ENCODE measurements around the gene DHPS. TPM values are rescaled to one million over a fixed set of nuclear protein-coding genes. Genes with fewer than 3 reads are reported as not detected.
"Not testable (repeated sequence)": the region's sequence is repeated elsewhere in the genome, so short reads cannot be mapped to it uniquely, and the experiment has no call there.

Gene DHPS
- polyA plus RNA-seq, 3 donors from 2014 or later = 70.8 to 76.0 (median 74.4) TPM

DNA sequence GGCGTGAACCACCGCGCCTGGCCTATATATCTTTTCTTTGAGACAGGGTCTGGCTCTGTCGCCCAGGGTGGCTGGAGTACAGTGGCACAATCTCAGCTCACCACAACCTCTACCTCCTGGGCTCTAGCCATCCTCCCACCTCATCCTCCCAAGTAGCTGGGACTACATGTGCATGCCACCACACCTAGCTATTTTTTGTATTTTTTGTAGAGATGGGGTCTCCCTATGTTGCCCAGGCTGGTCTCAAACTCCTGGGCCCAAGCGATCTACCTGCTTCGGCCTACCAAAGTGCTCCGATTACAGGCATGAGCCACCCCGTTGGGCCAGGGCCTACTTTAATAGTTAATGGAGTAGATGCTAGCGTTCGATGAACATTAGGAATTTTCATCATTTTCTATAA is 38.6 kb upstream of the DHPS start:
- no peak for DNase-seq
- Mint-ChIP-seq H3K27ac (peak overlapping the region in 4 of 6 donors; percentile 40 to 84 (median 76)), H3K27me3 (ENCODE audit: low read depth in 3 of 3) (peaks cover 18 to 21% (median 19%) of the 10 kb centered on the region in 3 donors), H3K9me3 (no peaks in the 10 kb centered on the region), H3K4me3 (peak overlapping the region; percentile 63 to 92 (median 74)), H3K36me3 (peaks cover 0 to 4% (median 4%) of the 10 kb centered on the region in 3 donors), H3K4me1 (peaks cover 41 to 47% of the 10 kb centered on the region in 2 donors)

DNA sequence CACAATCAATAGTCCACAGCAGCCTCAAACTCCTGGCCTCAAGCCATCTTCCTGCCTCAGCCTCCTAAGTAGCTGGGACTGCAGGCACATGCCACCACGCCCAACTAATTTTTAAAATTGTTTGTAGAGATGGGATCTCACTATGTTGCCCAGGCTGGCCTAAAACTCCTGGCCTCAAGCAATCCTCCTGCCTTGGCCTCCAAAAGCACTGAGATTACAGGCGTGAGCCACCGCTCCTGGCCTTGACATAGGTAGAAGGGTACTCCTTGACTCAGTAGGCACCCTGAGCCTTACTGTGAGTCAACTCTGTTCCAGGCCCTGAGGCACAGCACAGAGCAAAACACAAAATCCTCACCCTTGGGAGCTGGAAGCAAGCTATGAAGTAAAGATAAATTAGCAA is 34.2 kb upstream of the DHPS start:
- Mint-ChIP-seq H3K36me3 (peaks cover 0 to 20% (median 3%) of the 10 kb centered on the region in 3 donors), H3K4me1 (peaks cover 13 to 15% of the 10 kb centered on the region in 2 donors), H3K4me3 (no peak overlapping the region), H3K27me3 (ENCODE audit: low read depth in 3 of 3) (peaks cover 2 to 4% (median 3%) of the 10 kb centered on the region in 3 donors), H3K27ac (no peak overlapping the region), H3K9me3 (no peaks in the 10 kb centered on the region)
- no peak for DNase-seq

DNA sequence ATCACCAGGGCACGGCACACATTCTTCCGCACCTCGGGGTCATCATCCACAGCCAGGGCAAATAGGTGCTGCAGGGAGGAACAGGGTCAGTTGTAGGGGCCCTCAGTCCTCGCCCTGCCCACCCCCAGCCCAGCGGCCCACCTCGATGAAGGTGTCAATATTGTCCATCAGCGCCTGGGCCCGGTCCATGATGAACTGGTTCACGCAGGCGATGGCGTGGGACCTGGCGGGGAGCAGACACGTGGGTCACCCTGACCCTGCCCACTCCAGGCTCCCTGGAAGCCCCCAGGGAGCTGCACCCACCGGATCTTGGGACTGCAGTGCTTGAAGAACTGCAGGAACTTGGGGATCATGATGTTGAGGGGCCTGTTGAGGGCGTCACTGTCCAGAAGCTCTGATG is 33.4 kb upstream of the DHPS start:
- H3K4me1 Mint-ChIP-seq = peaks cover 8% of the 10 kb centered on the region in 2 donors
- peaks cover 0 to 25% (median 8%) of the 10 kb centered on the region in 3 donors for H3K36me3 Mint-ChIP-seq
- no peaks in the 10 kb centered on the region for H3K9me3 Mint-ChIP-seq
- peaks cover 0 to 2% (median 2%) of the 10 kb centered on the region in 3 donors for H3K27me3 Mint-ChIP-seq (ENCODE audit: low read depth in 3 of 3)
- DNase-seq = no peak
- H3K4me3 Mint-ChIP-seq = no peak overlapping the region
- H3K27ac Mint-ChIP-seq = no peak overlapping the region

DNA sequence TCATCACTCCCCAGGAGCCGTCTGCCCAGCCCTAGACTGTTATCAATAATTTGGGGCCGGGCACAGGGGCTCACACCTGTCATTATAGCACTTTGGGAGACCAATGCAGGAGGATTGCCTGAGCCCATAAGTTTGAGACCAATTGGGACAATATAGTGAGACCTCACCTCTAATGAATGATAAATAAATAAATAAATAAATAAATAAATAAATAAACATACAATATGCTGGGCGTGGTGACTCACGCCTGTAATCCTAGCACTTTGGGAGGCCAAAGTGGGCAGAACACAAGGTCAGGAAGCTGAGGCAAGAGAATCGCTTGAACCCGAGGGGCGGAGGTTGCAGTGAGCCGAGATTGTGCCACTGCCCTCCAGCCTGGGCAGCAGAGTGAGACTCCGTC is 31.6 kb upstream of the DHPS start:
- not testable (repeated sequence) for DNase-seq; H3K27ac Mint-ChIP-seq; H3K4me3 Mint-ChIP-seq; H3K9me3 Mint-ChIP-seq; H3K27me3 Mint-ChIP-seq (ENCODE audit: low read depth in 3 of 3); H3K4me1 Mint-ChIP-seq
- peaks cover 0 to 28% (median 8%) of the 10 kb centered on the region in 3 donors for H3K36me3 Mint-ChIP-seq

DNA sequence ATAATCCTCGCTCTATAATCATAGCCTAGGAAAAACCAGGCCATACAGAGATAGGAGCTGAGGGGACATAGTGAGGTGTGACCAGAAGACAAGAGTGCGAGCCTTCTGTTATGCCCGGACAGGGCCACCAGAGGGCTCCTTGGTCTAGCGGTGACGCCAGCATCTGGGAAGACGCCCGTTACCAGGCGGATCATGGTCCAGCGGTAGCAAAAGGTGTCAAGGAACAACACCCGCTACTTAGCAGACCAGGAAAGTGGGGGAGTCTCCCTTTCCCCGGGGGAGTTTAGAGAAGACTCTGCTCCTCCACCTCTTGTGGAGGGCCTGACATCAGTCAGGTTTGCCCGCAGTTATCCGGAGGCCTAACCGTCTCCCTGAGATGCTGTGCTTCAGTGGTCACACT is 30.4 kb upstream of the DHPS start:
- H3K4me1 Mint-ChIP-seq; H3K27ac Mint-ChIP-seq; H3K27me3 Mint-ChIP-seq (ENCODE audit: low read depth in 3 of 3); H3K4me3 Mint-ChIP-seq; H3K9me3 Mint-ChIP-seq: not testable (repeated sequence)
- H3K36me3 Mint-ChIP-seq = peaks cover 0 to 28% (median 8%) of the 10 kb centered on the region in 3 donors
- DNase-seq = peak in 1 of 3 donors; percentile 43

DNA sequence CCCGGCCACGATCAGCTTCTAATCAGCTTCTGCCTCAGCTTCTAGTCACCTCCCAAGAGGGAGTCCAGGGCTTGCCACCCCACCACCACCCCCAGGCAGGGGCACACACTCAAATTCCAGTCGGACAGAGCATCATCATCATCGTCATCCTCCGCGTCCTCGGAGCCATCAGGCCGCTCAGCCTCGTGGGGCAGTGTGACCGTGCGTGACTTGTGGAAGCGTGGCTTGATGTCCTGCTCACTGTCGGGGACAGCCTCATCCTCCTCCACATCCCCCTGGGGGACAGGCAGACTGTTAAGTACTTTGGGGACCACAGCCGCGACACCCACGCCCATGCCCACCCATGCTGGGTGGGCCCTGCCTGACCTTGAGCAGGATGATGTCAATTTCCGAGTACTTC is 29.5 kb upstream of the DHPS start:
- no peak for DNase-seq
- Mint-ChIP-seq H3K9me3 (no peaks in the 10 kb centered on the region), H3K4me1 (no peaks in the 10 kb centered on the region), H3K36me3 (peaks cover 0 to 30% (median 8%) of the 10 kb centered on the region in 3 donors), H3K27me3 (ENCODE audit: low read depth in 3 of 3) (no peaks in the 10 kb centered on the region), H3K4me3 (no peak overlapping the region), H3K27ac (no peak overlapping the region)

DNA sequence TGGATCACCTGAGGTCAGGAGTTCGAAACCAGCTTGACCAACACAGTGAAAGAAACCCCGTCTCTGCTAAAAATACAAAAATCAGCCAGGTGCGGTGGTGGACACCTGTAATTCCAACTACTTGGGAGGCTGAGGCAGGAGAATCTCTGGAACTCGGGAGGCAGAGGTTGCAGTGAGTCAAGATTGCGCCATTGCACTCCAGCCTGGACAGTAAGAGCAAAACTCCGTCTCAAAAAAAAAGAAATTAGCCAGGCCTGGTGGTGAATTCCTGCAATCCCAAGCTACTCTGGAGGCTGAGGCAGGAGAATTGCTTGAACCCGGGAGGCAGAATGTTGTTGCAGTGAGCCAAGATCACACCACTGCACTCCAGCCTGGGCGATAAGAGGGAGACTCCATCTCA is 27.0 kb upstream of the DHPS start:
- DNase-seq = no peak
- Mint-ChIP-seq H3K27ac (no peak overlapping the region), H3K9me3 (no peaks in the 10 kb centered on the region), H3K27me3 (ENCODE audit: low read depth in 3 of 3) (peaks cover 0 to 1% (median 0%) of the 10 kb centered on the region in 3 donors), H3K4me1 (no peaks in the 10 kb centered on the region), H3K4me3 (no peak overlapping the region), H3K36me3 (peaks cover 0 to 32% (median 7%) of the 10 kb centered on the region in 3 donors)

DNA sequence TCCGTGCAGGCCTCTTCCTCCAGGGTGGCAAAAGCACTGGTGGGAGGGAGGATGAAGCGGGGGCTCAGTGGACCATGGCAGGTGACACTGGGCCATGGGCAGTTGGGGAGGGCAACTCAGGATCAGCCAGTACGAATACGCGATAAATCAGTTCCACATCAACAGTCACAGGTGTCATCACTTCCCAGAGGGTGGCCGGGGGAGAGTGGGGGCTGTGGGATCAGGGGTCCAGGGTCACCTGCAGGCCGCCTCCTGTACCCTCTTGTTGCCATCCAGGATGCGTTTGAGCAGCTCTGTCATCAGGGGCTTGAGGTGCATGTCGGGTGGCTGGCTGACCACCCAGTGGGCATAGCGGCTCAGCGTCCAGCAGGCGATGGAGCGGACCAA is 24.6 kb upstream of the DHPS start:
- Mint-ChIP-seq H3K27ac (no peak overlapping the region), H3K36me3 (peaks cover 4 to 28% (median 12%) of the 10 kb centered on the region in 3 donors), H3K9me3 (no peaks in the 10 kb centered on the region), H3K27me3 (ENCODE audit: low read depth in 3 of 3) (peaks cover 0 to 1% (median 0%) of the 10 kb centered on the region in 3 donors), H3K4me3 (no peak overlapping the region), H3K4me1 (no peaks in the 10 kb centered on the region)
- DNase-seq = no peak

DNA sequence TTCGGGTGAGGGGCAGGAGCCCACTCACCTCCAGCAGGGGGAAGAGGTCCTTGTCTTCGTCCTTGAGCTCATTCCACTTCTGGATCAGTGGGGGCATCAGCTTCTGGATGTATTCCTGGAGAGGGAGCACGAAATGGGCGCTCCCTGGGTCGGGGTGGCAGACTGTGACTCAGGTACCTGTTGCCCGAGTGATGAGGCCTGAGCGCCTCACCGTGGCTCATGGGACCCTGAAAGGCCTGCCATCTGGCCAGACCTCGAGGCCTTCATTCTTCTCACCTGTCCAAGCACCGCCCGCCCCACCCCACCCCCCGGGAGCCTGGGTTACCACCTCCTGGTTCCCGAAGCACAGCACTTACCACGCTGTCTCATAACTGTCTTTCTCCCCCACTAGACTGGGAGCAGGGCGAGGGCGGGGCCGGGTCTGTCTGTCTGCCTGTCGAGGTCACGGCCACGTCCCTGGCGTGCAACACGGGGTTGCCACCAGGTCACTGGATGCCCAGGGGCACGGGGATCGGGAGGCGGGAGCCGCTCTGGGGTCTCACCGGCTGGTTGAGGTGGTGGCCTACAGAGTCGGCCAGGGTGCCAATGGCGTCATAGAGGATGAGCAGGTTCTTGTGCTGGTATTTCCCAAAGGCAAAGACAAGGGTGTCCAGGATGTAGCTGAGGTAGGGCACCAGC is 24.1 kb upstream of the DHPS start:
- Mint-ChIP-seq H3K36me3 (peaks cover 4 to 28% (median 12%) of the 10 kb centered on the region in 3 donors), H3K27ac (no peak overlapping the region), H3K27me3 (ENCODE audit: low read depth in 3 of 3) (peaks cover 0 to 1% (median 0%) of the 10 kb centered on the region in 3 donors), H3K4me1 (no peaks in the 10 kb centered on the region), H3K9me3 (no peaks in the 10 kb centered on the region), H3K4me3 (no peak overlapping the region)
- DNase-seq = no peak

DNA sequence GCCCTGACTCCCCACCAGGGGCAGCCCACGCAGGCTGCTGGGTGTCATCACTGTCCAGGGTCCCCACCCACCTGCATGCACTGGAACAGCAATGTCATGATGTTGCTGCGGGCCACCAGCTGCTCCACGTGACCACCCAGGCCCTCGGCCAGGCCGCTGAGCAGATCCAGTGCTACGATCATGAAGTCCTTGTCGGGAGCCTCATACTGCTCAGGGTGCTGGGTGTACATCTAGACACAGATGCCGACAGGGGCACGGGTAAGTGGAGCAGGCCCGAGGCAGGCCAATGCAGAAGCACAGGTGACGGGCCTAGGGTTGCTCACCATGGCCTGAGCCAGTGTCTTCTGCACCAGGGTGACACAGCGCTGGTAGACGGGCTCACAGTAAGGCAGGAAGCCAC is 23.5 kb upstream of the DHPS start:
- Mint-ChIP-seq H3K27me3 (ENCODE audit: low read depth in 3 of 3) (peaks cover 0 to 1% (median 0%) of the 10 kb centered on the region in 3 donors), H3K4me3 (no peak overlapping the region), H3K9me3 (no peaks in the 10 kb centered on the region), H3K27ac (no peak overlapping the region), H3K4me1 (no peaks in the 10 kb centered on the region), H3K36me3 (peaks cover 4 to 24% (median 8%) of the 10 kb centered on the region in 3 donors)
- DNase-seq = no peak

DNA sequence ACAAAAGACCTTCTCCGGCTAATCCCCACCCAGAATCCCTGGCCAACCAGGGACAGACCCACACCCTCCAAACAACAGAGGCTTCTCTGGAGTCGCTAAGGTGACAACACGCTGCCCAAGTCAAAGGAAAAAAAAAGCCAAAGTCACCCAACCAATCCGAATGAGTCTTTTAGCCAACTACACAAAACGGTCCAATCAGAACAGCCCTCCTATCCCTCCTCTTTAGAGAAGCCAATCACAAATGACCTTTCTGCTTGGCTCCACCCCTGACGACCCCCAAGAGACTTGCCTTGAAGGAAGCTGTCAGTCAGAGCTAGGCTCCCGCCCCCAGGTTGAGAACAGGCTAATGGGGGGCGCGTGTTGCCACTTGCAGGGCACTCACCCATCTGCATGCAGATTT is 21.4 kb upstream of the DHPS start:
- no peaks in the 10 kb centered on the region for H3K9me3 Mint-ChIP-seq
- peaks cover 4 to 22% (median 7%) of the 10 kb centered on the region in 3 donors for H3K36me3 Mint-ChIP-seq
- H3K27ac Mint-ChIP-seq = no peak overlapping the region
- DNase-seq = no peak
- peaks cover 2 to 4% of the 10 kb centered on the region in 2 donors for H3K4me1 Mint-ChIP-seq
- no peak overlapping the region for H3K4me3 Mint-ChIP-seq
- peaks cover 0 to 1% (median 1%) of the 10 kb centered on the region in 3 donors for H3K27me3 Mint-ChIP-seq (ENCODE audit: low read depth in 3 of 3)

DNA sequence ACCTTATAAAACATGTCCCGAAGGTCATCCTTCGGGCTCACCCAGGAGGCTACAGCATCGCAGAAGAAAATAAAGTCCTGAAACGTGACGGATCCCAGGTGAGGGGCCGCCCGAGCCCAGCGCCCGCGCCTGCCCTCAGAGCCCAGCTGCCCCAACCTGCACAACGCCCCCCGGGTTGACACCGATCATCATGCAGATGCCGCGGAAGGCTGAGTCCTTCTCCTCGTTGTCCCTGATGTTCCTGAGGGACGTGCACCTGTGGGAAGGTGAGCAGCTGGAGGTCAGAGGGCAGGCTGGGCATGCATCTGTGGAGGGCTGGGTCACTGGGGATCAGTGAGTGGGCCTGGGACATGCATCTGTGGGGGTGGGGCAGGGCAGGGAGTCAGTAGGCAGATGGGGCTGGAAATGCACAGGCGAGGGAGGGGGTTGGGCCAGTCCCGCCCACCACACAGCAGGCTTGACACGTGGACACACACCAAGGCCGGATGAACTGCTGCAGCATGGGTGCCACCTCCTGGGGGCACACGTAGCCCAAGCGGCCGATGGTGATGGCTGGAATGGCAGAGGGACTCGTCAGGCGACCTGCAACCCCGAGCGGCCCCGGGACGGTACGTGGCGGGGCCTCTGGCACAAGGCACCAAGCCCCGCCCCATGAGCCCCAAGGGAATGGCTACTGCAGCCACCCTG is 20.1 kb upstream of the DHPS start:
- H3K4me3 Mint-ChIP-seq = no peak overlapping the region
- H3K9me3 Mint-ChIP-seq = no peaks in the 10 kb centered on the region
- no peak for DNase-seq
- H3K4me1 Mint-ChIP-seq = peaks cover 4 to 9% of the 10 kb centered on the region in 2 donors
- peaks cover 1 to 2% (median 1%) of the 10 kb centered on the region in 3 donors for H3K27me3 Mint-ChIP-seq (ENCODE audit: low read depth in 3 of 3)
- H3K36me3 Mint-ChIP-seq = peaks cover 4 to 22% (median 7%) of the 10 kb centered on the region in 3 donors
- H3K27ac Mint-ChIP-seq = no peak overlapping the region

DNA sequence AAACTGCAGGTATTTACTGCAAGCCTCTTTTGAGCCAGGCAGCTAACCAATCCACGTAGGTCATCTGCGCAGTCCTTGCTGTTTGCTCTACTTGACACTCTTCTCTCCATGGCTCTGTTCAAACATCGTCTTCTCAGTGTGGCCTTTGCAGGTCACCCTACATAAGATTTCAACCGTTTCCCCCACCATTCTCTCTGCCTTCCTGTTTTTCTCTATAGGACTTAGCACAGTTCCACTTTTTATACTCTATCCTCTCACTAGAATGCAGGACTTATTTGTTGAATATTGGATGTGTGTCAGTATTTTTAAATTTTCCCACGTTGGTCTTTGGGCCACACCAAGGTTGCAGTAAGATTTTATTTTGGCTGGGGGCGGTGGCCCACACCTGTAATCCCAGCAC is 16.5 kb upstream of the DHPS start:
- Mint-ChIP-seq H3K4me3 (peak overlapping the region; percentile 58 to 80 (median 75)), H3K4me1 (peaks cover 11 to 14% of the 10 kb centered on the region in 2 donors), H3K9me3 (no peaks in the 10 kb centered on the region), H3K27me3 (ENCODE audit: low read depth in 3 of 3) (peaks cover 3 to 8% (median 6%) of the 10 kb centered on the region in 3 donors), H3K27ac (peak overlapping the region; percentile 72 to 87 (median 79)), H3K36me3 (peaks cover 2 to 5% (median 3%) of the 10 kb centered on the region in 3 donors)
- DNase-seq = no peak

DNA sequence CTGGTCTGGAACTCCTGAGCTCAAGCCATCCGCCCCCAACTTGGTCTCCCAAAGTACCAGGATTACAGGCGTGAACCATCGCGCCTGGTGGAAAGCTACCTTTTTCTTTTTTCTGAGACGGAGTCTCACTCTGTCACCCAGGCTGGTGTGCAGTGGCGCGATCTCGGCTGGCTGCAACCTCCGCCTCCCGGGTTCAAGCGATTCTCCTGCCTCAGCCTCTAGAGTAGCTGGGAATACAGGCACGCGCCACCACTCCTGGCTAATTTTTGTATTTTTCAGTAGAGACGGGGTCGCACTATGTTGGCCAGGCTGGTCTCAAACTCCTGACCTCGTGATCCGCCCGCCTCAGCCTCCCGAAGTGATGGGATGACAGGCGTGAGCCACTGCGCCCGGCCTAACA is 15.7 kb upstream of the DHPS start:
- not testable (repeated sequence) for H3K36me3 Mint-ChIP-seq; H3K9me3 Mint-ChIP-seq; DNase-seq; H3K27me3 Mint-ChIP-seq (ENCODE audit: low read depth in 3 of 3)
- peak overlapping the region in 3 of 6 donors; percentile 7 to 77 (median 22) for H3K27ac Mint-ChIP-seq
- peaks cover 11 to 14% of the 10 kb centered on the region in 2 donors for H3K4me1 Mint-ChIP-seq
- H3K4me3 Mint-ChIP-seq = peak overlapping the region in 4 of 5 donors; percentile 18 to 50 (median 25)
